ENCODE measurements around the gene LRRC17.

DNA sequence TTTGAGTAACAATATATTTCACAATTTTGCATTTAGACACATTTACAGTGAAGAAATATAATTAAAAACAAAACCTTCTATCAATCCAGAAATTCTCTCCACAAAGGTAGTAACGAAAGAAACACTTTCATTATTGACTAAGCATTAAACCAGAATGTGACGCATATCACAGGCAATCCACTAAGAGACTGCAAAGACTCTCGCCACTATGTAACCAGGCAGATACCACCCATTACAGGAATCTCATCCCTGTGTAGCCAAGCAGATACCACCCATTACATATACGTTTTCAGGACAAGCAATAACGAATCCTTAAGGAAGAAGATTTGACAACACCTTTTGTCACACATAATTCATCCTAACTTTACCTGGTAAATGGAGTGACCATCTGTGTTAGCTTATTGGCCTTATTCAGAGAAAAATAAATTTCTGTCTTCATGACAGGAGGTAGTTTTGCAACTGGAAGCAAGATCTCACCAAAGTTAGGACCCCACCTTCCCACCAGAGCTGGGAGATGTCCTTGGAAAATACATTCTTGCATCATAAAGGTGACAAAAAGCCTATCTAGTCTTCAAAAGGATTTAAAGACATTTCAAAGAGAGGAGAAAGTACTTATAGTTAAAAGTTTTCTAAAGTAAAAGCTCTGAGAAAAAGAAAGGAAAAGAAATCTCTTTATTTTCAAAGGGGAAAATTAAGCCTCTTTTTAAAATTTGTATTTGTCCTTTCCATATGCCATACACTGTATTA, 30.8 kb downstream of the LRRC17 start:
- TF ChIP-seq EZH2phosphoT487 (IDR thresholded peaks at IDR 0.05; ENCODE audit: low read depth, severe bottlenecking, unreplicated experiment) = no peak
- TF ChIP-seq, protein P1, sequence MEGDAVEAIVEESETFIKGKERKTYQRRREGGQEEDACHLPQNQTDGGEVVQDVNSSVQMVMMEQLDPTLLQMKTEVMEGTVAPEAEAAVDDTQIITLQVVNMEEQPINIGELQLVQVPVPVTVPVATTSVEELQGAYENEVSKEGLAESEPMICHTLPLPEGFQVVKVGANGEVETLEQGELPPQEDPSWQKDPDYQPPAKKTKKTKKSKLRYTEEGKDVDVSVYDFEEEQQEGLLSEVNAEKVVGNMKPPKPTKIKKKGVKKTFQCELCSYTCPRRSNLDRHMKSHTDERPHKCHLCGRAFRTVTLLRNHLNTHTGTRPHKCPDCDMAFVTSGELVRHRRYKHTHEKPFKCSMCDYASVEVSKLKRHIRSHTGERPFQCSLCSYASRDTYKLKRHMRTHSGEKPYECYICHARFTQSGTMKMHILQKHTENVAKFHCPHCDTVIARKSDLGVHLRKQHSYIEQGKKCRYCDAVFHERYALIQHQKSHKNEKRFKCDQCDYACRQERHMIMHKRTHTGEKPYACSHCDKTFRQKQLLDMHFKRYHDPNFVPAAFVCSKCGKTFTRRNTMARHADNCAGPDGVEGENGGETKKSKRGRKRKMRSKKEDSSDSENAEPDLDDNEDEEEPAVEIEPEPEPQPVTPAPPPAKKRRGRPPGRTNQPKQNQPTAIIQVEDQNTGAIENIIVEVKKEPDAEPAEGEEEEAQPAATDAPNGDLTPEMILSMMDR (IDR thresholded peaks at IDR 0.05; ENCODE audit: poor library complexity) = no peak
